ENCODE results near the gene LRP2. TPM values are rescaled to one million over a fixed set of nuclear protein-coding genes. Genes with fewer than 3 reads are reported as not detected.

Gene LRP2
- total and polyA plus RNA-seq, 2 of the 8 experiments (the other 6 are each of a cell fraction or from before 2014, with no cell fraction given) = 2.0 to 2.9 TPM

- Histone ChIP-seq H3K4me2 (ENCODE audit: insufficient read depth in 1 of 2, low read depth in 2 of 2, low read length in 2 of 2) (no peak overlapping the region), H3K79me1 (ENCODE audit: low read depth, low read length) (no peaks in the 10 kb centered on the region), H2BK12ac (ENCODE audit: low read depth, low read length) (no peak overlapping the region), H3K14ac (ENCODE audit: insufficient read length) (no peak overlapping the region), H2AFZ (ENCODE audit: low read length) (no peak overlapping the region), H3K4ac (replicated peaks; ENCODE audit: insufficient read length, low read depth, low read length) (no peak overlapping the region), H3K23me2 (ENCODE audit: low read depth, low read length) (no peaks in the 10 kb centered on the region), H3K79me2 (ENCODE audit: control insufficient read depth in 1 of 2, insufficient read depth in 2 of 2, low read length in 2 of 2) (no peaks in the 10 kb centered on the region), H2BK120ac (replicated peaks; ENCODE audit: low read depth, low read length) (no peak overlapping the region), H2BK20ac (ENCODE audit: low read length) (no peak overlapping the region), H3K36me3 (ENCODE audit: control insufficient read depth in 2 of 4, insufficient read depth in 4 of 4, low read length in 3 of 4) (no peaks in the 10 kb centered on the region), H3K56ac (replicated peaks; ENCODE audit: insufficient read length, low read depth, low read length) (no peak overlapping the region), H4K91ac (replicated peaks; ENCODE audit: insufficient read length, low read length) (no peak overlapping the region), H3K4me3 (ENCODE audit: extremely low read depth in 1 of 4, insufficient read depth in 2 of 4, low read depth in 3 of 4, low read length in 4 of 4) (no peak overlapping the region), H4K8ac (ENCODE audit: extremely low read depth, insufficient read depth, low read length) (no peak overlapping the region), H3K9ac (replicated peaks in 1 of 4; ENCODE audit: extremely low read depth in 1 of 4, low read depth in 3 of 4, low read length in 3 of 4) (no peak overlapping the region), H3K18ac (ENCODE audit: extremely low read depth, low read length) (no peak overlapping the region), H2BK15ac (ENCODE audit: low read length) (no peak overlapping the region), H4K5ac (ENCODE audit: insufficient read length, low read depth, low read length) (no peak overlapping the region), H2BK5ac (ENCODE audit: low read depth, low read length) (no peak overlapping the region), H3K23ac (ENCODE audit: insufficient read length) (no peak overlapping the region), H2AK5ac (ENCODE audit: low read depth, low read length) (no peak overlapping the region), H3K27ac (ENCODE audit: low read depth, low read length) (no peak overlapping the region), H3K9me3 (ENCODE audit: insufficient read depth in 2 of 2, low read depth in 1 of 2, low read length in 1 of 2) (no peaks in the 10 kb centered on the region), H4K20me1 (replicated peaks in 1 of 2; ENCODE audit: control insufficient read depth in 1 of 2, insufficient read depth in 2 of 2, low read length in 2 of 2) (no peaks in the 10 kb centered on the region), H3K4me1 (replicated peaks in 1 of 4; ENCODE audit: control insufficient read depth in 3 of 4, insufficient read depth in 4 of 4, low read length in 3 of 4) (peaks cover 0 to 6% (median 5%) of the 10 kb centered on the region in 4 experiments; a peak in 6 of 7 replicates), H3K27me3 (replicated peaks in 1 of 4; ENCODE audit: control insufficient read depth in 3 of 4, extremely low read depth in 1 of 4, insufficient read depth in 3 of 4, low read length in 3 of 4) (no peaks in the 10 kb centered on the region)
- 87% methylated on average over 4 of the region's 4 CpGs; no CpG with 5 or more reads in 1 of the 2 experiments for WGBS, 2 experiments (ENCODE audit: extremely low coverage in 1 of 2, insufficient coverage in 1 of 2, insufficient read length in 1 of 2, insufficient replicate concordance in 2 of 2, low coverage in 1 of 2, low lambda C conversion rate in 2 of 2, missing lambda C conversion rate in 1 of 2)
- TF ChIP-seq NANOG (IDR thresholded peaks at IDR 0.05; ENCODE audit: insufficient read depth, low read depth, low read length, poor library complexity, severe bottlenecking) (no peak), EP300 (IDR thresholded peaks at IDR 0.05; ENCODE audit: borderline replicate concordance in 1 of 2, low read depth in 2 of 2, low read length in 2 of 2) (no peak), SUZ12 (IDR thresholded peaks at IDR 0.05; ENCODE audit: low read length) (no peak)
- no peak for DNase-seq (ENCODE audit: low read depth in 1 of 2, low spot score in 2 of 2)
- CTCF ChIA-PET (ENCODE audit: partially characterized antibody) = interaction anchor here (0.6 kb wide), 1 partner anchor 72 kb away, joined by 3 read pairs; no protein-coding TSS in a partner anchor
- POLR2A ChIA-PET (ENCODE audit: partially characterized antibody) = no interaction called here
- no peak for FAIRE-seq
Observed at GRCh38 chr2:169303579-169304305, 58.6 kb downstream of the LRP2 start.

Measured in H1 (cell line).